Endothelial cell of umbilical vein (primary cell): ENCODE data around the gene NPPC. TPM values are rescaled to one million over a fixed set of nuclear protein-coding genes. Genes with fewer than 3 reads are reported as not detected.

Experiments
- BruUV-seq: library from RNA; stranded (reverse); fragments of 400-500 nt; replicated peaks from 2 replicates; lab custom pipeline; 2021; lab: Mats Ljungman, UMichigan
- CTCF ChIA-PET: fragments of 300-600, 350-600 bp; sonication (Branson Sonifier 250); formaldehyde crosslinking; loops from one replicate; lab custom pipeline; 2021; ENCODE audit warnings: antibody characterized with exemption, inconsistent platforms; lab: Charles Lee
- POLR2A ChIA-PET: fragments of 300-600, 350-600 bp; sonication (Branson Sonifier 250); formaldehyde crosslinking; loops from one replicate; lab custom pipeline; 2021; ENCODE audit warnings: antibody characterized with exemption, inconsistent platforms; lab: Charles Lee
- DNase-seq: peaks from one replicate; pipeline ENCODE4 v3.0.0-alpha.2; 2011; ENCODE audit warnings: low read depth, low spot score
- FAIRE-seq: peaks from 2 replicates; lab custom pipeline; 2011; peaks lifted over from hg19 to GRCh38; lab: Jason Lieb, UNC
- H2AFZ ChIP-seq: 2 replicates; pipeline ENCODE4 v1.6.0; 2012; ENCODE audit warnings: low read depth, low read length, control low read depth, inconsistent platforms
- H3K27ac ChIP-seq: 2 replicates; pipeline ENCODE4 v1.5.1; 2011; ENCODE audit warnings: low read depth, mild to moderate bottlenecking, control low read depth, low read length, moderate library complexity; ENCODE audit not compliant: insufficient read depth
- H3K27me3 ChIP-seq, 2 experiments: 2 replicates each; pipeline versions ENCODE4 v1.6.0 to v1.6.1; 2011; ENCODE audit warnings: low read length in 2 of 2, mixed read lengths in 1 of 2; ENCODE audit not compliant: control insufficient read depth in 2 of 2, insufficient read depth in 2 of 2
- H3K36me3 ChIP-seq, 2 experiments: 2 replicates in 1 of 2; 3 replicates in 1 of 2; pipeline ENCODE4 v1.5.1; 2011; ENCODE audit warnings: low read length in 2 of 2, mild to moderate bottlenecking in 1 of 2, moderate library complexity in 1 of 2; ENCODE audit not compliant: control insufficient read depth in 2 of 2, insufficient read depth in 2 of 2; ENCODE audit errors: extremely low read depth in 1 of 2
- H3K4me1 ChIP-seq: 3 replicates; pipeline ENCODE4 v1.5.1; 2011; ENCODE audit warnings: mild to moderate bottlenecking, low read length; ENCODE audit not compliant: control insufficient read depth, insufficient read depth; ENCODE audit errors: extremely low read depth
- H3K4me2 ChIP-seq: 2 replicates; pipeline ENCODE4 v1.6.1; 2011; ENCODE audit warnings: low read length, control low read depth, mixed read lengths; ENCODE audit not compliant: insufficient read depth
- H3K4me3 ChIP-seq, 3 experiments: fragments of 200-600 bp in 1 of 3; sonication (generic), shearing (Covaris generic) in 1 of 3; replicated peaks in 1 of 3; 2 replicates each; pipeline ENCODE4 v1.5.1; 2011 to 2016; ENCODE audit warnings: control low read depth in 3 of 3, low read length in 3 of 3, mild to moderate bottlenecking in 2 of 3, inconsistent platforms in 1 of 3, low read depth in 1 of 3, moderate library complexity in 1 of 3; ENCODE audit not compliant: insufficient read depth in 1 of 3
- H3K79me2 ChIP-seq: 2 replicates; pipeline ENCODE4 v1.6.0; 2012; ENCODE audit warnings: low read length, inconsistent platforms; ENCODE audit not compliant: control insufficient read depth, insufficient read depth
- H3K9ac ChIP-seq: replicated peaks from 2 replicates; pipeline ENCODE3; 2011; ENCODE audit warnings: low read length, control low read depth; ENCODE audit not compliant: insufficient read depth; ENCODE audit errors: extremely low read depth
- H3K9me1 ChIP-seq: replicated peaks from 3 replicates; pipeline ENCODE4 v1.6.0; 2011; ENCODE audit warnings: mild to moderate bottlenecking, low read length; ENCODE audit not compliant: control insufficient read depth, insufficient read depth; ENCODE audit errors: extremely low read depth
- H3K9me3 ChIP-seq: replicated peaks from 2 replicates; pipeline ENCODE4 v1.5.1; 2012; ENCODE audit warnings: low read length, inconsistent platforms; ENCODE audit not compliant: control insufficient read depth, insufficient read depth
- H4K20me1 ChIP-seq: replicated peaks from 2 replicates; pipeline ENCODE3; 2011; ENCODE audit warnings: mild to moderate bottlenecking, low read length; ENCODE audit not compliant: control insufficient read depth, insufficient read depth; ENCODE audit errors: extremely low read depth
- CTCF ChIP-seq, 2 donors: IDR thresholded peaks; 1 replicate in 1 of 2; 2 replicates in 1 of 2; pipeline ENCODE4 v1.5.1; 2011; ENCODE audit warnings: low read length in 2 of 2, mild to moderate bottlenecking in 2 of 2, moderate library complexity in 2 of 2, control low read depth in 1 of 2, inconsistent platforms in 1 of 2, low read depth in 1 of 2; ENCODE audit not compliant: insufficient read depth in 1 of 2; ENCODE audit errors: extremely low read depth in 1 of 2
- EZH2 ChIP-seq: IDR thresholded peaks from 2 replicates; pipeline ENCODE4 v1.6.1; 2012; ENCODE audit warnings: borderline replicate concordance, low read depth, mild to moderate bottlenecking, moderate library complexity, low read length, inconsistent platforms; ENCODE audit not compliant: severe bottlenecking
- FOS ChIP-seq: IDR thresholded peaks from 2 replicates; pipeline ENCODE4 v1.6.1; 2011; ENCODE audit warnings: mild to moderate bottlenecking, low read length, moderate library complexity, borderline replicate concordance; ENCODE audit not compliant: insufficient read depth
- GATA2 ChIP-seq: IDR thresholded peaks from 2 replicates; pipeline ENCODE4 v1.7.0; 2011; ENCODE audit warnings: low read depth, mild to moderate bottlenecking, moderate library complexity, mixed read lengths, low read length; ENCODE audit not compliant: insufficient read length, insufficient read depth
- JUN ChIP-seq: IDR thresholded peaks from 2 replicates; pipeline ENCODE4 v1.6.1; 2011; ENCODE audit warnings: borderline replicate concordance, low read depth; ENCODE audit not compliant: insufficient read length, insufficient read depth
- MAX ChIP-seq: IDR thresholded peaks from 2 replicates; pipeline ENCODE4 v1.6.1; 2011; ENCODE audit not compliant: insufficient read depth, insufficient read length
- POLR2A ChIP-seq: IDR thresholded peaks from 2 replicates; pipeline ENCODE4 v1.6.1; 2012; ENCODE audit warnings: low read depth, mild to moderate bottlenecking, control low read depth, low read length
- POLR2AphosphoS5 ChIP-seq: IDR thresholded peaks from 2 replicates; pipeline ENCODE4 v1.6.1; 2012; ENCODE audit warnings: low read depth, mild to moderate bottlenecking, control low read depth, low read length, moderate library complexity; ENCODE audit not compliant: insufficient read depth
- dilution Hi-C: fragments of 300-500 bp; cut with MboI; formaldehyde crosslinking; loops from one replicate; pipeline ENCODE4 v1.15.0; 2019; ENCODE audit warnings: low sequenced_read_pairs; ENCODE audit not compliant: extremely low pct_ligation_motif_present
- intact Hi-C: fragments of 100-400 bp; cut with micrococcal nuclease; formaldehyde crosslinking; loops from one replicate; pipeline ENCODE4 v1.10.0; 2022
- polyA plus RNA-seq, 4 experiments: library from polyadenylated mRNA; depleted of rRNA in 3 of 4; stranded (reverse) in 3 of 4; unstranded in 1 of 4; fragments of >200 nt; gene quantifications; 2 replicates each; pipeline versions ENCODE4 v1.2.1 to v1.2.3, GENCODE V29; 2011 to 2012; ENCODE audit warnings: missing spikeins in 1 of 4
- total RNA-seq: library from RNA; stranded (reverse); gene quantifications from 2 replicates; pipeline ENCODE4 v1.2.3, GENCODE V29; 2021

NPPC gene
- total and polyA plus RNA-seq, 2 donors (not counting 3 experiments of a cell fraction or from before 2014, with no cell fraction given), result not detected

GRCh38 chr2:231932985-231933915 lies 7.1 kb upstream of the NPPC start:
- H4K20me1 ChIP-seq, result no peaks in the 10 kb centered on the region
- H3K36me3 ChIP-seq, result no peaks in the 10 kb centered on the region
- intact Hi-C loops, result no loop called here
- no peaks in the 10 kb centered on the region for H3K79me2 ChIP-seq
- FAIRE-seq, result no peak
- BruUV-seq, result no TSS peak
- H3K27me3 ChIP-seq, result peaks cover 6 to 12% of the 10 kb centered on the region in 2 experiments
- no peak overlapping the region for H3K4me2 ChIP-seq
- POLR2A ChIA-PET, result no interaction called here
- dilution Hi-C loops, result no loop called here
- H3K4me1 ChIP-seq, result no peaks in the 10 kb centered on the region
- no peak overlapping the region for H2AFZ ChIP-seq
- H3K4me3 ChIP-seq, result no peak overlapping the region
- CTCF ChIA-PET, result interaction anchor here (0.7 to 3.7 kb wide), 3 partner anchors 7 to 209 kb away, joined by 3 to 20 read pairs (median 3); partner anchors contain the start of gene NPPC
- H3K9me1 ChIP-seq, result no peaks in the 10 kb centered on the region
- no peaks in the 10 kb centered on the region for H3K9me3 ChIP-seq
- no peak overlapping the region for H3K27ac ChIP-seq
- no peak for DNase-seq
- TF ChIP-seq CTCF (IDR thresholded peaks at IDR 0.05; ENCODE audit: extremely low read depth in 1 of 2, insufficient read depth in 1 of 2, low read depth in 1 of 2, low read length in 2 of 2) (no peak), JUN (no peak)
- no peak overlapping the region for H3K9ac ChIP-seq

- Histone ChIP-seq H3K4me2 (no peak overlapping the region), H4K20me1 (no peaks in the 10 kb centered on the region), H3K9me1 (no peaks in the 10 kb centered on the region), H3K27me3 (peaks cover 12 to 18% of the 10 kb centered on the region in 2 experiments), H3K9me3 (no peaks in the 10 kb centered on the region), H3K27ac (no peak overlapping the region), H2AFZ (no peak overlapping the region), H3K36me3 (no peaks in the 10 kb centered on the region), H3K4me1 (no peaks in the 10 kb centered on the region), H3K4me3 (no peak overlapping the region), H3K9ac (no peak overlapping the region), H3K79me2 (no peaks in the 10 kb centered on the region)
- no peak for FAIRE-seq
- TF ChIP-seq GATA2 (no peak), MAX (no peak), FOS (no peak), POLR2AphosphoS5 (no peak), JUN (no peak), EZH2 (no peak), POLR2A (no peak)
- ChIA-PET POLR2A (no interaction called here), CTCF (no interaction called here)
- dilution Hi-C loops (no loop called here), intact Hi-C loops (no loop called here)
- no TSS peak for BruUV-seq
- no peak for DNase-seq
These were observed 6.4 kb upstream of the NPPC start for GRCh38 chr2:231932711-231932970.
